K562 (cell line): ENCODE data around the gene ATP6V0E2. TPM values are rescaled to one million over a fixed set of nuclear protein-coding genes. Genes with fewer than 3 reads are reported as not detected.

Experiments
- ATF1 ChIP-seq, 2 experiments: fragments of 450-650 bp in 1 of 2; IDR thresholded peaks; 2 replicates each; pipeline ENCODE4 v1.6.1; 2016; ENCODE audit warnings: missing compliant biosample characterization in 1 of 2, missing genetic modification characterization in 1 of 2
- JUN ChIP-seq, 2 experiments: sonication (generic) in 1 of 2; formaldehyde crosslinking in 1 of 2; IDR thresholded peaks; 2 replicates each; pipeline versions ENCODE4 v1.6.1 to v1.8.0; 2012 to 2022; ENCODE audit warnings: borderline replicate concordance in 2 of 2, mild to moderate bottlenecking in 2 of 2, improper control_type of control experiment in 1 of 2, low read depth in 1 of 2, low read length in 1 of 2, missing genetic modification reagents in 1 of 2
- MGA ChIP-seq: fragments of 450-650 bp; IDR thresholded peaks from 2 replicates; pipeline ENCODE4 v1.6.1; 2016; ENCODE audit warnings: mild to moderate bottlenecking, moderate library complexity
- MXD1 ChIP-seq: fragments of 250-450 bp; sonication (Bioruptor Pico); IDR thresholded peaks from 2 replicates; pipeline ENCODE4 v1.8.0; 2021; ENCODE audit warnings: borderline replicate concordance, mild to moderate bottlenecking, moderate library complexity; ENCODE audit not compliant: poor library complexity, severe bottlenecking
- SOX6 ChIP-seq: fragments of 450-650 bp; IDR thresholded peaks from 2 replicates; pipeline ENCODE4 v1.6.1; 2014; ENCODE audit warnings: mild to moderate bottlenecking
- polyA plus RNA-seq, 8 experiments: library from polyadenylated mRNA; depleted of rRNA in 4 of 8; stranded (reverse) in 5 of 8; unstranded in 3 of 8; fragments of >200 nt; fragmentation: Nextera tagmentation in 2 of 8; fragmentation: Illumina TruSeq in 1 of 8; extraction: Ambion mirVana in 2 of 8; extraction: Trizol in 1 of 8; gene quantifications; 2 replicates each; pipeline versions ENCODE4 v1.2.1 to v1.2.3, GENCODE V29; 2011 to 2014; ENCODE audit warnings: inconsistent platforms in 1 of 8, missing spikeins in 1 of 8
- total RNA-seq, 7 experiments: library from RNA; depleted of rRNA in 6 of 7; stranded (reverse); fragments of >200 nt in 6 of 7; fragmentation: Illumina TruSeq in 2 of 7; extraction: Trizol in 2 of 7; gene quantifications; 2 replicates each; pipeline versions ENCODE4 v1.2.1 to v1.2.3, GENCODE V29; 2011 to 2021; ENCODE audit warnings: low replicate concordance in 1 of 7
- TF ChIP-seq, protein P1 (sequence below): fragments of 450-650 bp; IDR thresholded peaks from 2 replicates; pipeline ENCODE4 v1.6.1; 2014; ENCODE audit warnings: low read depth, mild to moderate bottlenecking, moderate library complexity, borderline replicate concordance
- TF ChIP-seq, protein P2 (sequence below): fragments of 450-650 bp; formaldehyde crosslinking; conservative IDR thresholded peaks from 2 replicates; pipeline ENCODE4 v1.4.0; 2022; ENCODE audit warnings: mild to moderate bottlenecking, missing genetic modification characterization

ATP6V0E2 gene
- total and polyA plus RNA-seq, 9 of the 15 experiments (the other 6 are each of a cell fraction or from before 2014, with no cell fraction given), result 0.55 to 18.5 (median 10.9) TPM

GRCh38 chr7:149854611-149855360 lies 19.0 kb upstream of the ATP6V0E2 start (continued):
- TF ChIP-seq MGA, result no peak; the same call in 1 of the 2 replicates
- TF ChIP-seq, protein P1, sequence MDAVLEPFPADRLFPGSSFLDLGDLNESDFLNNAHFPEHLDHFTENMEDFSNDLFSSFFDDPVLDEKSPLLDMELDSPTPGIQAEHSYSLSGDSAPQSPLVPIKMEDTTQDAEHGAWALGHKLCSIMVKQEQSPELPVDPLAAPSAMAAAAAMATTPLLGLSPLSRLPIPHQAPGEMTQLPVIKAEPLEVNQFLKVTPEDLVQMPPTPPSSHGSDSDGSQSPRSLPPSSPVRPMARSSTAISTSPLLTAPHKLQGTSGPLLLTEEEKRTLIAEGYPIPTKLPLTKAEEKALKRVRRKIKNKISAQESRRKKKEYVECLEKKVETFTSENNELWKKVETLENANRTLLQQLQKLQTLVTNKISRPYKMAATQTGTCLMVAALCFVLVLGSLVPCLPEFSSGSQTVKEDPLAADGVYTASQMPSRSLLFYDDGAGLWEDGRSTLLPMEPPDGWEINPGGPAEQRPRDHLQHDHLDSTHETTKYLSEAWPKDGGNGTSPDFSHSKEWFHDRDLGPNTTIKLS, result no peak
- no peak for TF ChIP-seq ATF1 (CRISPR knock-in tag; IDR thresholded peaks at IDR 0.05)
- TF ChIP-seq ATF1 (tag; IDR thresholded peaks at IDR 0.05), result peak; percentile 23; the same call in 1 of the 2 replicates
- 0 out of 2 replicates have a peak, but pooled peaks have one; percentile 13 for TF ChIP-seq SOX6
- TF ChIP-seq JUN (IDR thresholded peaks at IDR 0.05; ENCODE audit: borderline replicate concordance, low read depth, low read length), result 0 out of 2 replicates have a peak, but pooled peaks have one; percentile 8
- TF ChIP-seq JUN (CRISPR knock-in tag; IDR thresholded peaks at IDR 0.05; ENCODE audit: borderline replicate concordance), result no peak
- TF ChIP-seq, protein P2, sequence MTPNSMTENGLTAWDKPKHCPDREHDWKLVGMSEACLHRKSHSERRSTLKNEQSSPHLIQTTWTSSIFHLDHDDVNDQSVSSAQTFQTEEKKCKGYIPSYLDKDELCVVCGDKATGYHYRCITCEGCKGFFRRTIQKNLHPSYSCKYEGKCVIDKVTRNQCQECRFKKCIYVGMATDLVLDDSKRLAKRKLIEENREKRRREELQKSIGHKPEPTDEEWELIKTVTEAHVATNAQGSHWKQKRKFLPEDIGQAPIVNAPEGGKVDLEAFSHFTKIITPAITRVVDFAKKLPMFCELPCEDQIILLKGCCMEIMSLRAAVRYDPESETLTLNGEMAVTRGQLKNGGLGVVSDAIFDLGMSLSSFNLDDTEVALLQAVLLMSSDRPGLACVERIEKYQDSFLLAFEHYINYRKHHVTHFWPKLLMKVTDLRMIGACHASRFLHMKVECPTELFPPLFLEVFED (CRISPR knock-in tag), result no peak
- no peak for TF ChIP-seq MXD1 (CRISPR knock-in tag)
